WTC11 (cell line): Measurements from ENCODE around the gene TGIF1. TPM values are rescaled to one million over a fixed set of nuclear protein-coding genes. Genes with fewer than 3 reads are reported as not detected.
A peak's percentile ranks its signal among the peaks of the same experiment; 100 is the strongest.

ENCODE experiments used
- ATAC-seq: fragments of 200-7000 bp; cut with Tn5 transposase; 2 replicates; pipeline ENCODE4 v1.10.0; 2021; ENCODE audit warnings: mild to moderate bottlenecking, moderate library complexity
- CTCF ChIA-PET: fragments of 300-600 bp; sonication (Branson Sonifier 250); formaldehyde crosslinking; loops from one replicate; lab custom pipeline; 2021; ENCODE audit warnings: antibody characterized with exemption; lab: Charles Lee
- POLR2A ChIA-PET: fragments of 350-600 bp; sonication (Branson Sonifier 250); formaldehyde crosslinking; loops from one replicate; lab custom pipeline; 2021; ENCODE audit warnings: antibody characterized with exemption; lab: Charles Lee
- DNase-seq: peaks from one replicate; pipeline ENCODE4 v3.0.0; 2021; ENCODE audit warnings: low spot score
- H3K27ac Mint-ChIP-seq: 2 replicates; pipeline ENCODE4 v1.8.0; 2021; ENCODE audit warnings: mixed read lengths
- H3K27me3 Mint-ChIP-seq: 2 replicates; pipeline ENCODE4 v1.8.0; 2021; ENCODE audit warnings: low read depth, mild to moderate bottlenecking, moderate library complexity, mixed read lengths
- H3K36me3 Mint-ChIP-seq: 2 replicates; pipeline ENCODE4 v1.8.0; 2021; ENCODE audit warnings: mixed read lengths
- H3K4me1 Mint-ChIP-seq: 2 replicates; pipeline ENCODE4 v1.8.0; 2022; ENCODE audit warnings: mixed read lengths
- H3K4me3 Mint-ChIP-seq: 2 replicates; pipeline ENCODE4 v1.8.0; 2021; ENCODE audit warnings: mild to moderate bottlenecking, moderate library complexity, mixed read lengths
- H3K9me3 Mint-ChIP-seq: 2 replicates; pipeline ENCODE4 v1.8.0; 2021; ENCODE audit warnings: mixed read lengths
- CBFB ChIP-seq: sonication (generic); formaldehyde crosslinking; IDR thresholded peaks from 2 replicates; pipeline ENCODE4 v1.8.1; 2022; ENCODE audit warnings: mild to moderate bottlenecking, low read depth, missing genetic modification reagents
- ELF4 ChIP-seq: sonication (generic); formaldehyde crosslinking; IDR thresholded peaks from 2 replicates; pipeline ENCODE4 v1.8.1; 2022; ENCODE audit warnings: low read depth, mild to moderate bottlenecking, moderate library complexity, missing genetic modification reagents
- ETV6 ChIP-seq: sonication (generic); formaldehyde crosslinking; IDR thresholded peaks from 2 replicates; pipeline ENCODE4 v1.8.1; 2022; ENCODE audit warnings: mild to moderate bottlenecking, missing genetic modification reagents
- FOXJ3 ChIP-seq: sonication (generic); formaldehyde crosslinking; IDR thresholded peaks from 2 replicates; pipeline ENCODE4 v1.9.0; 2021; ENCODE audit warnings: missing genetic modification reagents, mild to moderate bottlenecking, borderline replicate concordance
- GABPB1 ChIP-seq: sonication (generic); formaldehyde crosslinking; IDR thresholded peaks from 2 replicates; pipeline ENCODE4 v1.8.1; 2023; ENCODE audit warnings: mild to moderate bottlenecking, missing genetic modification reagents
- JAZF1 ChIP-seq: fragments of 250-450 bp; sonication (Bioruptor Pico); IDR thresholded peaks from 2 replicates; pipeline ENCODE4 v1.9.0; 2021; ENCODE audit warnings: moderate library complexity, mild to moderate bottlenecking, inconsistent platforms
- JUN ChIP-seq: sonication (generic); formaldehyde crosslinking; IDR thresholded peaks from 2 replicates; pipeline ENCODE4 v1.8.0; 2023; ENCODE audit warnings: mild to moderate bottlenecking, missing genetic modification reagents
- KAT7 ChIP-seq: sonication (generic); formaldehyde crosslinking; IDR thresholded peaks from 2 replicates; pipeline ENCODE4 v1.8.1; 2023; ENCODE audit warnings: missing genetic modification reagents, mild to moderate bottlenecking, borderline replicate concordance
- NFATC4 ChIP-seq: fragments of 250-450 bp; sonication (Bioruptor Pico); IDR thresholded peaks from 2 replicates; pipeline ENCODE4 v1.9.0; 2021; ENCODE audit warnings: mild to moderate bottlenecking
- NR1H2 ChIP-seq: sonication (generic); formaldehyde crosslinking; IDR thresholded peaks from 2 replicates; pipeline ENCODE4 v1.9.0; 2021; ENCODE audit warnings: mild to moderate bottlenecking, moderate library complexity, missing genetic modification reagents
- PRDM15 ChIP-seq: sonication (generic); formaldehyde crosslinking; IDR thresholded peaks from 2 replicates; pipeline ENCODE4 v1.8.0; 2022; ENCODE audit warnings: missing genetic modification reagents
- PREB ChIP-seq: sonication (generic); formaldehyde crosslinking; IDR thresholded peaks from 2 replicates; pipeline ENCODE4 v1.8.1; 2022; ENCODE audit warnings: mild to moderate bottlenecking, missing genetic modification reagents, moderate library complexity, borderline replicate concordance
- RORB ChIP-seq: fragments of 250-450 bp; sonication (Bioruptor Pico); IDR thresholded peaks from 2 replicates; pipeline ENCODE4 v1.9.0; 2021; ENCODE audit warnings: mild to moderate bottlenecking
- SMAD4 ChIP-seq: sonication (generic); formaldehyde crosslinking; IDR thresholded peaks from 2 replicates; pipeline ENCODE4 v1.8.0; 2022; ENCODE audit warnings: mild to moderate bottlenecking, missing genetic modification reagents
- ZNF416 ChIP-seq: fragments of 250-450 bp; sonication (Bioruptor Pico); IDR thresholded peaks from 2 replicates; pipeline ENCODE4 v1.9.0; 2021; ENCODE audit warnings: mild to moderate bottlenecking, inconsistent platforms
- total RNA-seq: library from RNA; stranded (reverse); gene quantifications from 3 replicates; pipeline ENCODE4 v1.2.3, GENCODE V29; 2021
- TF ChIP-seq, protein P1 (sequence below): sonication (generic); formaldehyde crosslinking; IDR thresholded peaks from 2 replicates; pipeline ENCODE4 v1.8.1; 2022; ENCODE audit warnings: mild to moderate bottlenecking, moderate library complexity, missing genetic modification reagents
- TF ChIP-seq, protein P2 (sequence below): sonication (generic); formaldehyde crosslinking; IDR thresholded peaks from 2 replicates; pipeline ENCODE4 v1.8.1; 2023; ENCODE audit warnings: mild to moderate bottlenecking, missing genetic modification reagents, moderate library complexity
- TF ChIP-seq, protein P3 (sequence below): sonication (generic); formaldehyde crosslinking; IDR thresholded peaks from 2 replicates; pipeline ENCODE4 v1.8.0; 2023; ENCODE audit warnings: missing genetic modification reagents, mild to moderate bottlenecking, borderline replicate concordance
- TF ChIP-seq, protein P4 (sequence below): sonication (generic); formaldehyde crosslinking; IDR thresholded peaks from 2 replicates; pipeline ENCODE4 v1.8.0; 2023; ENCODE audit warnings: missing genetic modification reagents
- TF ChIP-seq, protein P5 (sequence below): sonication (generic); formaldehyde crosslinking; IDR thresholded peaks from 2 replicates; pipeline ENCODE4 v1.8.0; 2022; ENCODE audit warnings: mild to moderate bottlenecking, missing genetic modification reagents

TGIF1 gene
- total RNA-seq, 1 experiment from 2014 or later, result 206 TPM

GRCh38 chr18:3466872-3467271 is 16.9 kb downstream of the TGIF1 start:
- no peak overlapping the region for H3K4me3 Mint-ChIP-seq
- peaks cover 3% of the 10 kb centered on the region; the same call in 1 of the 2 replicates for H3K36me3 Mint-ChIP-seq
- H3K4me1 Mint-ChIP-seq, result peaks cover 43% of the 10 kb centered on the region
- POLR2A ChIA-PET, result interaction anchor here (1.0 kb wide), 1 partner anchor 137 kb away, joined by 6 read pairs; no protein-coding TSS in a partner anchor
- DNase-seq, result peak; percentile 16
- H3K27ac Mint-ChIP-seq, result peak overlapping the region; percentile 97
- TF ChIP-seq CBFB (CRISPR knock-in tag) (no peak), ZNF416 (CRISPR knock-in tag) (no peak), JAZF1 (no peak), ETV6 (CRISPR knock-in tag) (peak; percentile 84), KAT7 (CRISPR knock-in tag) (no peak), SMAD4 (no peak)
- TF ChIP-seq, protein P1, sequence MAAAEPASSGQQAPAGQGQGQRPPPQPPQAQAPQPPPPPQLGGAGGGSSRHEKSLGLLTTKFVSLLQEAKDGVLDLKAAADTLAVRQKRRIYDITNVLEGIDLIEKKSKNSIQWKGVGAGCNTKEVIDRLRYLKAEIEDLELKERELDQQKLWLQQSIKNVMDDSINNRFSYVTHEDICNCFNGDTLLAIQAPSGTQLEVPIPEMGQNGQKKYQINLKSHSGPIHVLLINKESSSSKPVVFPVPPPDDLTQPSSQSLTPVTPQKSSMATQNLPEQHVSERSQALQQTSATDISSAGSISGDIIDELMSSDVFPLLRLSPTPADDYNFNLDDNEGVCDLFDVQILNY (CRISPR knock-in tag), result no peak
- TF ChIP-seq, protein P2, sequence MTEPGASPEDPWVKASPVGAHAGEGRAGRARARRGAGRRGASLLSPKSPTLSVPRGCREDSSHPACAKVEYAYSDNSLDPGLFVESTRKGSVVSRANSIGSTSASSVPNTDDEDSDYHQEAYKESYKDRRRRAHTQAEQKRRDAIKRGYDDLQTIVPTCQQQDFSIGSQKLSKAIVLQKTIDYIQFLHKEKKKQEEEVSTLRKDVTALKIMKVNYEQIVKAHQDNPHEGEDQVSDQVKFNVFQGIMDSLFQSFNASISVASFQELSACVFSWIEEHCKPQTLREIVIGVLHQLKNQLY (CRISPR knock-in tag), result no peak
- TF ChIP-seq, protein P3, sequence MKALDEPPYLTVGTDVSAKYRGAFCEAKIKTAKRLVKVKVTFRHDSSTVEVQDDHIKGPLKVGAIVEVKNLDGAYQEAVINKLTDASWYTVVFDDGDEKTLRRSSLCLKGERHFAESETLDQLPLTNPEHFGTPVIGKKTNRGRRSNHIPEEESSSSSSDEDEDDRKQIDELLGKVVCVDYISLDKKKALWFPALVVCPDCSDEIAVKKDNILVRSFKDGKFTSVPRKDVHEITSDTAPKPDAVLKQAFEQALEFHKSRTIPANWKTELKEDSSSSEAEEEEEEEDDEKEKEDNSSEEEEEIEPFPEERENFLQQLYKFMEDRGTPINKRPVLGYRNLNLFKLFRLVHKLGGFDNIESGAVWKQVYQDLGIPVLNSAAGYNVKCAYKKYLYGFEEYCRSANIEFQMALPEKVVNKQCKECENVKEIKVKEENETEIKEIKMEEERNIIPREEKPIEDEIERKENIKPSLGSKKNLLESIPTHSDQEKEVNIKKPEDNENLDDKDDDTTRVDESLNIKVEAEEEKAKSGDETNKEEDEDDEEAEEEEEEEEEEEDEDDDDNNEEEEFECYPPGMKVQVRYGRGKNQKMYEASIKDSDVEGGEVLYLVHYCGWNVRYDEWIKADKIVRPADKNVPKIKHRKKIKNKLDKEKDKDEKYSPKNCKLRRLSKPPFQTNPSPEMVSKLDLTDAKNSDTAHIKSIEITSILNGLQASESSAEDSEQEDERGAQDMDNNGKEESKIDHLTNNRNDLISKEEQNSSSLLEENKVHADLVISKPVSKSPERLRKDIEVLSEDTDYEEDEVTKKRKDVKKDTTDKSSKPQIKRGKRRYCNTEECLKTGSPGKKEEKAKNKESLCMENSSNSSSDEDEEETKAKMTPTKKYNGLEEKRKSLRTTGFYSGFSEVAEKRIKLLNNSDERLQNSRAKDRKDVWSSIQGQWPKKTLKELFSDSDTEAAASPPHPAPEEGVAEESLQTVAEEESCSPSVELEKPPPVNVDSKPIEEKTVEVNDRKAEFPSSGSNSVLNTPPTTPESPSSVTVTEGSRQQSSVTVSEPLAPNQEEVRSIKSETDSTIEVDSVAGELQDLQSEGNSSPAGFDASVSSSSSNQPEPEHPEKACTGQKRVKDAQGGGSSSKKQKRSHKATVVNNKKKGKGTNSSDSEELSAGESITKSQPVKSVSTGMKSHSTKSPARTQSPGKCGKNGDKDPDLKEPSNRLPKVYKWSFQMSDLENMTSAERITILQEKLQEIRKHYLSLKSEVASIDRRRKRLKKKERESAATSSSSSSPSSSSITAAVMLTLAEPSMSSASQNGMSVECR (CRISPR knock-in tag), result no peak
- TF ChIP-seq, protein P4, sequence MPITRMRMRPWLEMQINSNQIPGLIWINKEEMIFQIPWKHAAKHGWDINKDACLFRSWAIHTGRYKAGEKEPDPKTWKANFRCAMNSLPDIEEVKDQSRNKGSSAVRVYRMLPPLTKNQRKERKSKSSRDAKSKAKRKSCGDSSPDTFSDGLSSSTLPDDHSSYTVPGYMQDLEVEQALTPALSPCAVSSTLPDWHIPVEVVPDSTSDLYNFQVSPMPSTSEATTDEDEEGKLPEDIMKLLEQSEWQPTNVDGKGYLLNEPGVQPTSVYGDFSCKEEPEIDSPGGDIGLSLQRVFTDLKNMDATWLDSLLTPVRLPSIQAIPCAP (CRISPR knock-in tag), result no peak
- TF ChIP-seq, protein P5, sequence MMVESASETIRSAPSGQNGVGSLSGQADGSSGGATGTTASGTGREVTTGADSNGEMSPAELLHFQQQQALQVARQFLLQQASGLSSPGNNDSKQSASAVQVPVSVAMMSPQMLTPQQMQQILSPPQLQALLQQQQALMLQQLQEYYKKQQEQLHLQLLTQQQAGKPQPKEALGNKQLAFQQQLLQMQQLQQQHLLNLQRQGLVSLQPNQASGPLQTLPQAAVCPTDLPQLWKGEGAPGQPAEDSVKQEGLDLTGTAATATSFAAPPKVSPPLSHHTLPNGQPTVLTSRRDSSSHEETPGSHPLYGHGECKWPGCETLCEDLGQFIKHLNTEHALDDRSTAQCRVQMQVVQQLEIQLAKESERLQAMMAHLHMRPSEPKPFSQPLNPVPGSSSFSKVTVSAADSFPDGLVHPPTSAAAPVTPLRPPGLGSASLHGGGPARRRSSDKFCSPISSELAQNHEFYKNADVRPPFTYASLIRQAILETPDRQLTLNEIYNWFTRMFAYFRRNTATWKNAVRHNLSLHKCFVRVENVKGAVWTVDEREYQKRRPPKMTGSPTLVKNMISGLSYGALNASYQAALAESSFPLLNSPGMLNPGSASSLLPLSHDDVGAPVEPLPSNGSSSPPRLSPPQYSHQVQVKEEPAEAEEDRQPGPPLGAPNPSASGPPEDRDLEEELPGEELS (CRISPR knock-in tag), result peak; percentile 80; the same call in 1 of the 2 replicates
- CTCF ChIA-PET, result interaction anchor here (0.8 to 4.8 kb wide), 14 partner anchors 11 to 304 kb away, joined by 3 to 39 read pairs (median 5); no protein-coding TSS in a partner anchor
- peak; percentile 76 for ATAC-seq
- H3K27me3 Mint-ChIP-seq, result no peaks in the 10 kb centered on the region
- no peaks in the 10 kb centered on the region for H3K9me3 Mint-ChIP-seq

DNA sequence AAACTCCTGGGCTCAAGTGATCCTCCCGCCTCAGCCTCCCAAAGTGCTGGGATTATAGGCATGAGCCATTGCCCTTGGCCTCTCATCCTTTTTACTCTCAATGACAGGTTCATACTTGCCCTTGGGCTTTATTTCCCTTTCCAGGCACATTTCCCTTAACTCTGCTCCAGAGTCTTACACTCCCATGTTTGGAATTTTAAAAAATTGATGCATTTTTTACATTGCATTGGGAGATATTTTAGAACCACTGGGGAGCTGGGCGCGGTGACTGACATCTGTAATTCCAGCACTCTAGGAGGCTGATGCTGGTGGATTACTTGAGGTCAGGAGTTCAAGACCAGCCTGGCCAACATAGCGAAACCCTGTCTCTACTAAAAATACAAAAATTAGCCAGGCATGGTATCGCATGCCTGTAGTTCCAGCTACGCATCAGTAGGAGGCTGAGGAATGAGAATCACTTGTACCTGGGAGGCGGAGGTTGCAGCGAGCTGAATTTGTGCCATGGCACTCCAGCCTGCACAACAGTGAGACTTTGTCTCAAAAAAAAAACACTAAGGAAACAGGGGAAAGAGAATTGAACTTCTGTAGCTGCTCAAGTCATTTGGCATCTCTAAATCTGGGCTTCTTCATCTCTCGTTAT is 18.2 kb downstream of the TGIF1 start:
- H3K9me3 Mint-ChIP-seq, result no peaks in the 10 kb centered on the region
- CTCF ChIA-PET, result interaction anchor here (0.7 to 4.8 kb wide), 17 partner anchors 10 to 305 kb away, joined by 3 to 39 read pairs (median 7); no protein-coding TSS in a partner anchor
- peaks cover 35% of the 10 kb centered on the region for H3K4me1 Mint-ChIP-seq
- DNase-seq (no peak), ATAC-seq (peak; percentile 42; the same call in 1 of the 2 replicates)
- H3K36me3 Mint-ChIP-seq, result 0 out of 2 replicates have a peak, but pooled peaks cover 2% of the 10 kb centered on the region
- peak overlapping the region; percentile 80 for H3K27ac Mint-ChIP-seq
- no peaks in the 10 kb centered on the region for H3K27me3 Mint-ChIP-seq
- TF ChIP-seq PRDM15 (CRISPR knock-in tag), result no peak
- TF ChIP-seq JUN (CRISPR knock-in tag), result no peak
- TF ChIP-seq GABPB1 (CRISPR knock-in tag), result no peak
- TF ChIP-seq ELF4, result no peak
- TF ChIP-seq NFATC4, result no peak
- no peak for TF ChIP-seq RORB (CRISPR knock-in tag)
- TF ChIP-seq FOXJ3 (CRISPR knock-in tag), result no peak
- TF ChIP-seq NR1H2 (CRISPR knock-in tag), result no peak
- TF ChIP-seq PREB (CRISPR knock-in tag), result no peak
- H3K4me3 Mint-ChIP-seq, result no peak overlapping the region
- POLR2A ChIA-PET, result no interaction called here
